ENCODE results near the gene LSM5.

Gene LSM5

DNA sequence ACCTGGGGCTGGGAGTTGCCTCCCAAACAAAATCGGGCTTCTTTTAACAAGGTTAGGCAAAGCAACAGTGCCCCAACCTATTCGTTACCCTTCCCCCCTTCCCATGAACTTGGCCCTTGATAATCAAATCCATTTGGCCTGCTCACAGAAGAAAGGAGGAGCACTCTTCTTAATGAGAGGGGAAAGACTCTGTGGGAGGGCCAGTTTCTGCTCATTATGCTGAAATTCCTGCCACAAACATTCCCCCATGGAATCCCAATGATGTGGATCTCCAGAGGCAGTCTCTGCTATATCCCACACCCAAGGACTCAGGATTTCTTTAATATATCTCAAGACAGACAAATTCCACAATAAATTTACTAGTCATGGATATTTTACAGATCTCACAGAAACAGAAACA, 43.0 kb downstream of the LSM5 start:
- no peak for TF ChIP-seq TAF1 (IDR thresholded peaks at IDR 0.05; ENCODE audit: borderline replicate concordance, low read depth, low read length)
- no peak for TF ChIP-seq POLR2AphosphoS5 (IDR thresholded peaks at IDR 0.05; ENCODE audit: low read depth, low read length)
- TF ChIP-seq POLR2A (IDR thresholded peaks at IDR 0.05; ENCODE audit: low read depth, low read length), result no peak
- no peak for FAIRE-seq

DNA sequence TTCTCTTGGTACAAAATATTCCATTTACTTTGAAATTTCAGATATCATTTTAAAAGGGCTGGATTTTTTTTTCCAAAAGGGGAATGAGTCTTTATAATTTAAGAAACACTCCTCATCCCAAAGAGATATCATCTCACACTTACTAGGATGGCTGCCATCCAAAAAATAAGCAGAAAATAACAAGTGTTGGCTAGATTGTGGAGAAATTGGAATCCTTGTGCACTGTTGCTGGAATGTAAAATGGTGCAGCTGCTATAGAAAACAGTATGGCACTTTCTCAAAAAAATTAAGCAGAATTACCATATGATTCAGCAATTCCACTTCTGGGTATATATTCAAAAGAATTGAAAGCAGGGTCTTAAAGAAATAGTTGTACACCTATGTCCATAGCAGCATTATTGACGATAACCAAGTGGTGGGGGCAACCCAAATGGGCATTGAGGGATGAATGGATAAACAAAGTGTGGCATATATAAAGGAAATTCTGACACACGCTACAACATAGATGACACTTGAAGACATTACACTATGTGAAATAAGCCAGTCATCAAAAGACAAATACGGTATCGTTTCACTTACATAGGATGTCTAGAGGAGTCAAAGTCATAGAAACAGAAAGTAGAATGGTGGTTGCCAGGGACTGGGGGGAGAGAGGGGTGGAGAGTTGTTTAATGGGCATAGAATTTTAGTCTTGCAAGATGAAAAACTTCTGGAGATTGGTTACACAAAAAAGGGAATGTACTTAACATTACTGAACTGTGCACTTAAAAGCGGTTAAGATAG, 53.8 kb downstream of the LSM5 start:
- no peak for TF ChIP-seq TAF1 (IDR thresholded peaks at IDR 0.05; ENCODE audit: borderline replicate concordance, low read depth, low read length)
- TF ChIP-seq POLR2A (IDR thresholded peaks at IDR 0.05; ENCODE audit: low read depth, low read length), result no peak
- no peak for TF ChIP-seq POLR2AphosphoS5 (IDR thresholded peaks at IDR 0.05; ENCODE audit: low read depth, low read length)
- no peak for FAIRE-seq
- no peak for DNase-seq (ENCODE audit: insufficient read length)

More for the DNA sequence above, 43.0 kb downstream of the LSM5 start:
- no peak for DNase-seq (ENCODE audit: insufficient read length)
